Thoracic aorta (tissue), 2 donors: ENCODE data around the gene NDRG3. TPM values are rescaled to one million over a fixed set of nuclear protein-coding genes. Genes with fewer than 3 reads are reported as not detected.
A peak's percentile ranks its signal among the peaks of the same experiment; 100 is the strongest.
"Not testable (repeated sequence)": the region's sequence is repeated elsewhere in the genome, so short reads cannot be mapped to it uniquely, and the experiment has no call there.

Experiments
- ATAC-seq: fragments of 150-250 bp; one replicate; pipeline ENCODE4 v1.8.0; 2017; ENCODE audit warnings: low read depth; ENCODE audit not compliant: insufficient number of reproducible peaks, low FRiP score
- DNase-seq: peaks from one replicate; pipeline ENCODE4 v3.0.0-alpha.2; 2020; ENCODE audit warnings: low spot score
- H3K27ac ChIP-seq, 2 donors: fragments of 200-600 bp; sonication (generic); 1 replicate in 1 of 2; 2 replicates in 1 of 2; pipeline ENCODE4 v1.5.1; 2016; ENCODE audit warnings: mild to moderate bottlenecking in 2 of 2, moderate library complexity in 2 of 2
- H3K27me3 ChIP-seq: fragments of 200-600 bp; sonication (generic); replicated peaks from 2 replicates; pipeline ENCODE4 v1.6.0; 2016; ENCODE audit warnings: mild to moderate bottlenecking; ENCODE audit not compliant: insufficient read depth
- H3K36me3 ChIP-seq: fragments of 200-600 bp; sonication (generic); one replicate; pipeline ENCODE4 v1.5.1; 2016
- H3K4me1 ChIP-seq, 2 donors: fragments of 200-600 bp; sonication (generic); 1 replicate in 1 of 2; 2 replicates in 1 of 2; pipeline versions ENCODE4 v1.5.1 to v1.6.0; 2016; ENCODE audit warnings: low read depth in 2 of 2, mild to moderate bottlenecking in 1 of 2; ENCODE audit not compliant: control insufficient read depth in 1 of 2
- H3K4me3 ChIP-seq: fragments of 200-600 bp; sonication (generic); 2 replicates; pipeline ENCODE4 v1.5.1; 2016; ENCODE audit warnings: mild to moderate bottlenecking
- H3K9me3 ChIP-seq: fragments of 200-600 bp; sonication (generic); 2 replicates; pipeline ENCODE4 v1.5.1; 2016
- total RNA-seq, 2 donors: library from RNA; depleted of rRNA; stranded (reverse); fragments of >200 nt; gene quantifications; one replicate each; pipeline versions ENCODE4 v1.1.0 to v1.2.3, GENCODE V29; 2016
- TF ChIP-seq, protein P1 (sequence below): fragments of 200-600 bp; sonication (generic); IDR thresholded peaks from one replicate; pipeline ENCODE4 v1.5.1; 2019; ENCODE audit warnings: antibody characterized with exemption

Gene NDRG3
- total RNA-seq, 2 donors from 2014 or later = 50.9 to 57.7 TPM

- TF ChIP-seq, protein P1, sequence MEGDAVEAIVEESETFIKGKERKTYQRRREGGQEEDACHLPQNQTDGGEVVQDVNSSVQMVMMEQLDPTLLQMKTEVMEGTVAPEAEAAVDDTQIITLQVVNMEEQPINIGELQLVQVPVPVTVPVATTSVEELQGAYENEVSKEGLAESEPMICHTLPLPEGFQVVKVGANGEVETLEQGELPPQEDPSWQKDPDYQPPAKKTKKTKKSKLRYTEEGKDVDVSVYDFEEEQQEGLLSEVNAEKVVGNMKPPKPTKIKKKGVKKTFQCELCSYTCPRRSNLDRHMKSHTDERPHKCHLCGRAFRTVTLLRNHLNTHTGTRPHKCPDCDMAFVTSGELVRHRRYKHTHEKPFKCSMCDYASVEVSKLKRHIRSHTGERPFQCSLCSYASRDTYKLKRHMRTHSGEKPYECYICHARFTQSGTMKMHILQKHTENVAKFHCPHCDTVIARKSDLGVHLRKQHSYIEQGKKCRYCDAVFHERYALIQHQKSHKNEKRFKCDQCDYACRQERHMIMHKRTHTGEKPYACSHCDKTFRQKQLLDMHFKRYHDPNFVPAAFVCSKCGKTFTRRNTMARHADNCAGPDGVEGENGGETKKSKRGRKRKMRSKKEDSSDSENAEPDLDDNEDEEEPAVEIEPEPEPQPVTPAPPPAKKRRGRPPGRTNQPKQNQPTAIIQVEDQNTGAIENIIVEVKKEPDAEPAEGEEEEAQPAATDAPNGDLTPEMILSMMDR = no peak
- H3K27ac ChIP-seq = peak overlapping the region in 1 of 2 donors; percentile 96
- H3K9me3 ChIP-seq = no peaks in the 10 kb centered on the region
- H3K27me3 ChIP-seq = no peaks in the 10 kb centered on the region
- ATAC-seq (no peak), DNase-seq (no peak)
- no peaks in the 10 kb centered on the region for H3K36me3 ChIP-seq
- H3K4me1 ChIP-seq = peaks cover 34 to 56% of the 10 kb centered on the region in 2 donors
- H3K4me3 ChIP-seq = no peak overlapping the region
These were observed 36.8 kb downstream of the NDRG3 start for GRCh38 chr20:36709126-36709525.

DNA sequence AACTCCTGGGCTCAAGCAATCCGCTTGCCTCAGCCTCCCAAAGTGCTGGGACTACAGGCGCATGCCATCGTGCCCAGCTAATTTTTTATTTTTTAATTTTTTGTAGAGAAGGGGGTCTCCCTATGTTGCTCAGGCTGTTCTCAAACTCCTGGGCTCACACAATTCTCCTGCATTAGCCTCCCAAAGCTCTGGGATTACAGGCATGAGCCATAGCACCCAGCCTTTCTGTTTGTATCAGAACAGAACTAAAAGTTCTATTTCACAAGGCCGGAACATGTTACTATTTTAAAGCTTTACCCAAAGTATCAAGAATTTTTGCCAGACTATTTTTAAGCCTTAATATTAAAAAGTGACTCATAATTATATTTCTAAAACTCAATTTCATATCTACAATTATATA, 42.4 kb downstream of the NDRG3 start:
- DNase-seq (no peak), ATAC-seq (peak; percentile 73)
- no peaks in the 10 kb centered on the region for H3K27me3 ChIP-seq
- peaks cover 44 to 60% of the 10 kb centered on the region in 2 donors for H3K4me1 ChIP-seq
- TF ChIP-seq, protein P1 = no peak
- H3K9me3 ChIP-seq = no peaks in the 10 kb centered on the region
- H3K4me3 ChIP-seq = peak overlapping the region; percentile 46
- H3K27ac ChIP-seq = peak overlapping the region; percentile 91 to 96
- H3K36me3 ChIP-seq = no peaks in the 10 kb centered on the region

GRCh38 chr20:36700438-36700837, 45.5 kb downstream of the NDRG3 start:
- H3K4me1 ChIP-seq = peaks cover 29 to 35% of the 10 kb centered on the region in 2 donors
- no peaks in the 10 kb centered on the region for H3K36me3 ChIP-seq
- H3K9me3 ChIP-seq = no peaks in the 10 kb centered on the region
- no peak overlapping the region for H3K27ac ChIP-seq
- DNase-seq (no peak), ATAC-seq (no peak)
- H3K4me3 ChIP-seq = no peak overlapping the region
- TF ChIP-seq, protein P1 = no peak
- H3K27me3 ChIP-seq = no peaks in the 10 kb centered on the region

GRCh38 chr20:36695467-36695866, 50.4 kb downstream of the NDRG3 start:
- not testable (repeated sequence) for H3K4me3 ChIP-seq, H3K27ac ChIP-seq, DNase-seq, H3K27me3 ChIP-seq, H3K9me3 ChIP-seq, ATAC-seq, H3K36me3 ChIP-seq, H3K4me1 ChIP-seq

- no peaks in the 10 kb centered on the region for H3K4me1 ChIP-seq
- H3K27me3 ChIP-seq = no peaks in the 10 kb centered on the region
- TF ChIP-seq, protein P1 = no peak
- ATAC-seq = no peak
- H3K9me3 ChIP-seq = no peaks in the 10 kb centered on the region
- H3K36me3 ChIP-seq = peaks cover 10% of the 10 kb centered on the region
- H3K27ac ChIP-seq = no peak overlapping the region
- H3K4me3 ChIP-seq = no peak overlapping the region
- no peak for DNase-seq
These were observed 57.3 kb downstream of the NDRG3 start for GRCh38 chr20:36688630-36689029.

GRCh38 chr20:36687850-36688249, 58.0 kb downstream of the NDRG3 start:
- Histone ChIP-seq H3K4me3 (no peak overlapping the region), H3K27ac (no peak overlapping the region), H3K36me3 (peaks cover 12% of the 10 kb centered on the region), H3K27me3 (no peaks in the 10 kb centered on the region), H3K4me1 (no peaks in the 10 kb centered on the region), H3K9me3 (no peaks in the 10 kb centered on the region)
- no peak for DNase-seq
- TF ChIP-seq, protein P1 = no peak
- ATAC-seq = no peak
